ENCODE data around the gene RNF31.

GRCh38 chr14:24162093-24162492 lies 14.8 kb downstream of the RNF31 start:
- TF ChIP-seq CTCF (IDR thresholded peaks at IDR 0.05; ENCODE audit: low read length) (no peak), EZH2phosphoT487 (IDR thresholded peaks at IDR 0.05; ENCODE audit: low read length) (no peak)
